Measurements from ENCODE around the gene KLHL26.
A peak's percentile ranks its signal among the peaks of the same experiment; 100 is the strongest.
"Not testable (repeated sequence)": the region's sequence is repeated elsewhere in the genome, so short reads cannot be mapped to it uniquely, and the experiment has no call there.

The KLHL26 gene, protein sequence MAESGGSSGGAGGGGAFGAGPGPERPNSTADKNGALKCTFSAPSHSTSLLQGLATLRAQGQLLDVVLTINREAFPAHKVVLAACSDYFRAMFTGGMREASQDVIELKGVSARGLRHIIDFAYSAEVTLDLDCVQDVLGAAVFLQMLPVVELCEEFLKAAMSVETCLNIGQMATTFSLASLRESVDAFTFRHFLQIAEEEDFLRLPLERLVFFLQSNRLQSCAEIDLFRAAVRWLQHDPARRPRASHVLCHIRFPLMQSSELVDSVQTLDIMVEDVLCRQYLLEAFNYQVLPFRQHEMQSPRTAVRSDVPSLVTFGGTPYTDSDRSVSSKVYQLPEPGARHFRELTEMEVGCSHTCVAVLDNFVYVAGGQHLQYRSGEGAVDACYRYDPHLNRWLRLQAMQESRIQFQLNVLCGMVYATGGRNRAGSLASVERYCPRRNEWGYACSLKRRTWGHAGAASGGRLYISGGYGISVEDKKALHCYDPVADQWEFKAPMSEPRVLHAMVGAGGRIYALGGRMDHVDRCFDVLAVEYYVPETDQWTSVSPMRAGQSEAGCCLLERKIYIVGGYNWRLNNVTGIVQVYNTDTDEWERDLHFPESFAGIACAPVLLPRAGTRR
- 11.9 to 18.5 reads per million in 2 experiments for total RNA-seq

DNA sequence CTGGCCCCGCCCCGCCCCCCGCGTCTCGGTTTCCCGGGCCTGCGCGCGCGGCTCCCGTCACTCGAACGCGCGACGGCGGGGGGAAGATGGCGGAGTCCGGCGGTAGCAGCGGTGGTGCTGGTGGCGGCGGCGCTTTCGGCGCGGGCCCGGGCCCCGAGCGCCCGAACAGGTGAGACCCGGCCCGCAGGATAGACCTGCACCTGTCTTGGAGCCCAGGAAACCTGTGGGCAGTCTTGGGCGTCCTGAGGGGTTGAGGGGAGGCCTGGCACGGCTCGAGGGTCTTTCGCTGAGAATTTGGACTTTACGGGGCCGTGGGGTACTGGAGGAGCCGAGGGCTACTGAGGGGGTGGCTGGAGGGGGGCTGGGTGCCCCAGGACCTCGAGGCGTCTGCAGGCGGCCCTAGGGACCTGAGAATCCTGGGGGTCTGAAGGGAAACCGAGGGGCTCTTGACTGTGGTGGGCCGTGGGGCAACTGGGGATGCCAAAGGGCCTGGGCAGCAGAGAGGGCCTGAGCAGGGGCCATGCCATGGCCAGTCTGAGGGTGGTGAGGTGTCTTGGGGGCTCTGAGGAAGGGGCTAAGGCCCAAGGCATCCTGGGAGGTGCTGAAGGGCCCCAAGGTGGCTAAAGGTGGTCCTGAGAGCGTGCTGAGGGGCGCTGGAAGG lies at the start of gene KLHL26:
Gene KLHL26 (plus strand): TSS at position 60 of the 661 bp plus-strand sequence. CDS start 27 bp downstream, at position 87.
- DNase-seq (ENCODE audit: low read depth) = no peak

GRCh38 chr19:18587561-18587960 lies 49.3 kb upstream of the KLHL26 start:
- DNase-seq (ENCODE audit: low read depth) = no peak

GRCh38 chr19:18587962-18588610 lies 48.7 kb upstream of the KLHL26 start:
- no peak for DNase-seq (ENCODE audit: low read depth)

DNA sequence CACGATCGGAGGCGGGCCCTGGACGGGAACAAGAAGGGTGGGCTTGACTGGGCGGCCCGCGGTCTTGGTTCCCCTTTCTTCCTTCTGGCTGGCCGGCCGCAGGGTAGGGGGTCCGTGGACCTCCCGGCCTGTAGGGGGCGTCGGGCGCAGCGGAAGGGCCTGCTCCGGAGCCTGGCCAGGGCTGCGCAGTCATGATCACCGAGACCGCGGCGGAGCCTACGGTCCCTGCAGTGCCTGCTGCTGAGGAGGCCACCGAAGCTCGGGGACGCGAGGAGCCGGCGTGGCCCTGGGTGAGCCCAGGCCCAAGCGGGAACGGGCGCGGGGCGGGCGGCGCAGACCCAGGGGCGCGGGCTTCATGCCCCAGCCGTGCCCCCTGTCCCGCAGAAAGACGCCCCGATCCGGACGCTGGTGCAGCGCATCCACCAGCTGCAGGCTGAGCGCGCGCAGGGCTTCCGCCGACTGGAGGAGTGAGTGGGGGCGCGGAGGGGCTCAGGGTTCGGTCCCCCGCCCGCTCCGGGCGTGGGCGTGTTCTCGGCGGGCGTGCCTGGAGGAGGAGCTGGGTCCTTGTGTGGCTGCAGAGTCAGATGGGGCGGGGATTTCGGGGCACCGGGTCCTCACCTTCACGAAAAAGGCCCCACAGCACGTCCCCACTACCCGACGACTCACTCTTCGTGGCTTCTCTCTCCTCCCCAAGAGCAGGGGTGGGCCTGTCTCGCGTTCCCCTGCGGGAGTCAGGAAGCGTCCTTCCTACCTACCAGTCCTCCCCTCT lies 48.0 kb upstream of the KLHL26 start, which contains the start of gene REX1BD:
Gene REX1BD (plus strand): TSS at position 188 of the 769 bp plus-strand sequence. CDS start 4 bp downstream, at position 192.
- DNase-seq (ENCODE audit: low read depth) = peak; percentile 84

GRCh38 chr19:18589380-18590272 lies 47.2 kb upstream of the KLHL26 start:
- DNase-seq (ENCODE audit: low read depth) = peak; percentile 58

GRCh38 chr19:18590273-18591272 lies 46.3 kb upstream of the KLHL26 start:
- no peak for DNase-seq (ENCODE audit: low read depth)

DNA sequence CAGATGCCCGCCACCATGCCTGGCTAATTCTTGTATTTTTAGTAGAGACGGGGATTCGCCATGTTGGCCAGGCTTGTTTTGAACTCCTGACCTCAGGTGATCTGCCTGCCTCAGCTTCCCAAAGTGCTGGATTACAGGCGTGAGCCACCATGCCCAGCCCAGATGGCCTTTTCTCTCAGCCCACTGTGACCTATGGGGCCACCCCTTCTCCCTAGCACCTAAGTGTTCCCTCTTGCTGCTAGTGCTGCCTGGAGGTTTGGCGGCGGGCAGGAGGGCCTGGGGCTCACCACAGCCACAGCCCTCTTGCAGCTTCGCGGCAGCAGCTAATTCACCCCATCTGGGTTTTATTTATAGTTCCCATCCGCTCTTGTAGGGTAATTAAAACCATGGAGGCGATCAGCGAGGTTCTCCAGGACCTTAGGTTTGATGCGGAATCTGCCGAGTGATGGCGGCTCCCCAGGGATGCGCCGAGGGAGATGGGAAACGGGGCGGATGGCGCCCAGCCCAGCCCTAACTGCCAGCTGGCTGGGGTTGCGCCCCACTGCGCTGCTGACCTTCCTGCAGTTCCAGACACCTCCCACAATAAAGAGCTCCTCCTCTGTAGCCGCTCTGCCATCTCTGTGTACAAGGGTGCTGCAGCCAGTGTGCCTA lies 45.0 kb upstream of the KLHL26 start:
- no peak for DNase-seq (ENCODE audit: low read depth)

GRCh38 chr19:18592732-18593131 lies 44.1 kb upstream of the KLHL26 start:
- not testable (repeated sequence) for DNase-seq (ENCODE audit: low read depth)

- no peak for DNase-seq (ENCODE audit: low read depth)
Observed at GRCh38 chr19:18593367-18594095, 43.3 kb upstream of the KLHL26 start.

DNA sequence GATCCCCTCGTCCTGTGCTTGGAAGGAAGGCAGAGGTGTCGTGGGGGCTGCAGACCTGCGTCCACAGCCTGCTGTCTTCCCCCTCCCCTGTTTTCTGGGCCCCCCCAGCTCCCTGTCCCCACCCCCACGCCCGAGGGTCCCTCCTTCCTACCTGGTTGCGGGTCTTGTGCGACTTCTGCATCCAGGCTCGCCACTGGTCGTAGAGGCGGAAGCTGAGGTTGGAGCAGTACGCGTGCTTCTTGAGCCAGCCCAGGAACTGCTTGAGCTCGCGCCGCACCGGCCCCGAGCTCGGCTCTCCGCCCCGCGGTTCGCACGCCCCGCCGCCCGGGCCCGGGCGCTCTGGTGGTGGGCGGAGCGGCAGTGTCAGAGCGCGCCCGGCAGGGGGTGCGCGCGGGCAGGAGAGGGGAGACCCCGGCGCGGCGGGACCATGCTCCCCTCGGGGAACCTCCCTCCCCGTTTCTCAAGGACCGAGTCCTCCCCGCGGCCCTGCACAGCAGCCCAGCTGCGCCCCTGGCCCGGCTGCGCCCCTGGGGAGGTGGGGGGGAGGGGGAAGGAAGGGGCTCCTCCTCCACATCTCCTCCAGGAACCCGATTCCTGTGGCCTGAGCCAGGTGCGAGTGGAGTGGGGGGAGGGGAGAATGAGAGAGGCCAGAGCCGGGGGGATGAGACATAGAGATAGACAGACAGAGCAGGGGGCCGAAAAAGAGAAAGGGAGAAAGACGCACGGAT lies 42.6 kb upstream of the KLHL26 start:
- DNase-seq (ENCODE audit: low read depth) = peak; percentile 64

- no peak for DNase-seq (ENCODE audit: low read depth)
Observed at GRCh38 chr19:18594824-18595373, 41.9 kb upstream of the KLHL26 start.

GRCh38 chr19:18595475-18595874 lies 41.4 kb upstream of the KLHL26 start:
- no peak for DNase-seq (ENCODE audit: low read depth)

- no peak for DNase-seq (ENCODE audit: low read depth)
Observed at GRCh38 chr19:18596752-18597157, 40.1 kb upstream of the KLHL26 start.

- no peak for DNase-seq (ENCODE audit: low read depth)
Observed at GRCh38 chr19:18597809-18598660, 38.8 kb upstream of the KLHL26 start.

DNA sequence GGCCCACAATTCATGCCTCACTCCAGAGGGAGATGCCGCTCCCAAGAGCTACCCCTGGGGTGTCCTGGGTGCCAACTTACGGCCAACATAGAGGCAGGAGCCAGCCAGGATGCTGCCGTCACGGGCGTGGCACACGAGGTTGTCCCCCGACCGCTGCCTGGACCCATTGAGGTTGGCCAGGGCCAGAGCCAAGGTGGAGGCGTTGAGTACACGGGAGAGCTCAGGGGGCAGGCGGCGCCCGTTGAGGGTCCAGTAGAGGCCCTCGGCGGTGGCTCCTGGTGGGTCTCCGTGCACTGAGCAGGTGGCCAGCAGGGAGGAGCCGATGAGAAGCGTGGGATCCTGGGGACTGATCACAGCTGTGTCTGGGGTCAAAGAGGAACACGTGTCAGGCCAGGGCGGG lies 37.3 kb upstream of the KLHL26 start:
- no peak for DNase-seq (ENCODE audit: low read depth)

Data from T follicular helper cell (primary cell).